Measurements from ENCODE around the gene CRYGN.

DNA sequence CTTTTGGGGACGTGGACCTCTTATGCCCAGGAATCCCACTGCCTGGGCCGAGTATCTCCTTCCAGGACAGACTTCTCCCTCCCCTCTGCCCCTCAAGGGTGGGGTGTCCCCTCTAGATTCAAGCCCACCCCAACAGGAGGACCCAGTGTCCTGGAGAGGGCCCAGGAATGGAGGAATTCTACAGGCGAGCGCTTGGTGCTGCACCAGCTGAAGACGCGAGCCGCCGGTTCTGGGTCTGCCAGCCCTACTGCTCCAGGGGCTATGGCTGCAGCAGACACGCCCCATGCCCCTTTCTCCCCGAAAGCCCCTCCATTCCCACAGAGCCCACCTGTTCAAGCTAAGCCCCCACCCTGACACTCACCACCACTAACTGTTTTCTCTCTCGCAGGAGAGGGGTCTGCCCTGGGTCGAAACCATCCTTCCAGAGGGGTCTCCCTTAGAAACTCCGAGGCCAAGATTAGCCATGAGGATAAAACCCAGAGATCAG lies 8.6 kb downstream of the CRYGN start:
- TF ChIP-seq, protein P1, sequence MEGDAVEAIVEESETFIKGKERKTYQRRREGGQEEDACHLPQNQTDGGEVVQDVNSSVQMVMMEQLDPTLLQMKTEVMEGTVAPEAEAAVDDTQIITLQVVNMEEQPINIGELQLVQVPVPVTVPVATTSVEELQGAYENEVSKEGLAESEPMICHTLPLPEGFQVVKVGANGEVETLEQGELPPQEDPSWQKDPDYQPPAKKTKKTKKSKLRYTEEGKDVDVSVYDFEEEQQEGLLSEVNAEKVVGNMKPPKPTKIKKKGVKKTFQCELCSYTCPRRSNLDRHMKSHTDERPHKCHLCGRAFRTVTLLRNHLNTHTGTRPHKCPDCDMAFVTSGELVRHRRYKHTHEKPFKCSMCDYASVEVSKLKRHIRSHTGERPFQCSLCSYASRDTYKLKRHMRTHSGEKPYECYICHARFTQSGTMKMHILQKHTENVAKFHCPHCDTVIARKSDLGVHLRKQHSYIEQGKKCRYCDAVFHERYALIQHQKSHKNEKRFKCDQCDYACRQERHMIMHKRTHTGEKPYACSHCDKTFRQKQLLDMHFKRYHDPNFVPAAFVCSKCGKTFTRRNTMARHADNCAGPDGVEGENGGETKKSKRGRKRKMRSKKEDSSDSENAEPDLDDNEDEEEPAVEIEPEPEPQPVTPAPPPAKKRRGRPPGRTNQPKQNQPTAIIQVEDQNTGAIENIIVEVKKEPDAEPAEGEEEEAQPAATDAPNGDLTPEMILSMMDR (conservative IDR thresholded peaks at IDR 0.05; ENCODE audit: low read depth in 2 of 2), result no peak
- no peak for TF ChIP-seq ZNF114 (CRISPR knock-in tag; IDR thresholded peaks at IDR 0.05)
- no peak for TF ChIP-seq EZH2phosphoT487 (IDR thresholded peaks at IDR 0.05; ENCODE audit: unreplicated experiment)
- no peak for TF ChIP-seq POLR2AphosphoS5 (IDR thresholded peaks at IDR 0.05; ENCODE audit: low read depth)
- no peak for TF ChIP-seq CREB1 (CRISPR knock-in tag; IDR thresholded peaks at IDR 0.05; ENCODE audit: low read depth)
- TF ChIP-seq STAT1 (IDR thresholded peaks at IDR 0.05; ENCODE audit: unreplicated experiment), result no peak
- TF ChIP-seq EZH2 (IDR thresholded peaks at IDR 0.05; ENCODE audit: low read depth, unreplicated experiment), result no peak
- TF ChIP-seq ETS1 (IDR thresholded peaks at IDR 0.05), result no peak
- no peak for TF ChIP-seq REST (IDR thresholded peaks at IDR 0.05; ENCODE audit: unreplicated experiment)
- no peak for TF ChIP-seq JUNB (IDR thresholded peaks at IDR 0.05; ENCODE audit: unreplicated experiment)
- TF ChIP-seq NANOG (IDR thresholded peaks at IDR 0.05; ENCODE audit: borderline replicate concordance), result no peak
- TF ChIP-seq, protein P2, sequence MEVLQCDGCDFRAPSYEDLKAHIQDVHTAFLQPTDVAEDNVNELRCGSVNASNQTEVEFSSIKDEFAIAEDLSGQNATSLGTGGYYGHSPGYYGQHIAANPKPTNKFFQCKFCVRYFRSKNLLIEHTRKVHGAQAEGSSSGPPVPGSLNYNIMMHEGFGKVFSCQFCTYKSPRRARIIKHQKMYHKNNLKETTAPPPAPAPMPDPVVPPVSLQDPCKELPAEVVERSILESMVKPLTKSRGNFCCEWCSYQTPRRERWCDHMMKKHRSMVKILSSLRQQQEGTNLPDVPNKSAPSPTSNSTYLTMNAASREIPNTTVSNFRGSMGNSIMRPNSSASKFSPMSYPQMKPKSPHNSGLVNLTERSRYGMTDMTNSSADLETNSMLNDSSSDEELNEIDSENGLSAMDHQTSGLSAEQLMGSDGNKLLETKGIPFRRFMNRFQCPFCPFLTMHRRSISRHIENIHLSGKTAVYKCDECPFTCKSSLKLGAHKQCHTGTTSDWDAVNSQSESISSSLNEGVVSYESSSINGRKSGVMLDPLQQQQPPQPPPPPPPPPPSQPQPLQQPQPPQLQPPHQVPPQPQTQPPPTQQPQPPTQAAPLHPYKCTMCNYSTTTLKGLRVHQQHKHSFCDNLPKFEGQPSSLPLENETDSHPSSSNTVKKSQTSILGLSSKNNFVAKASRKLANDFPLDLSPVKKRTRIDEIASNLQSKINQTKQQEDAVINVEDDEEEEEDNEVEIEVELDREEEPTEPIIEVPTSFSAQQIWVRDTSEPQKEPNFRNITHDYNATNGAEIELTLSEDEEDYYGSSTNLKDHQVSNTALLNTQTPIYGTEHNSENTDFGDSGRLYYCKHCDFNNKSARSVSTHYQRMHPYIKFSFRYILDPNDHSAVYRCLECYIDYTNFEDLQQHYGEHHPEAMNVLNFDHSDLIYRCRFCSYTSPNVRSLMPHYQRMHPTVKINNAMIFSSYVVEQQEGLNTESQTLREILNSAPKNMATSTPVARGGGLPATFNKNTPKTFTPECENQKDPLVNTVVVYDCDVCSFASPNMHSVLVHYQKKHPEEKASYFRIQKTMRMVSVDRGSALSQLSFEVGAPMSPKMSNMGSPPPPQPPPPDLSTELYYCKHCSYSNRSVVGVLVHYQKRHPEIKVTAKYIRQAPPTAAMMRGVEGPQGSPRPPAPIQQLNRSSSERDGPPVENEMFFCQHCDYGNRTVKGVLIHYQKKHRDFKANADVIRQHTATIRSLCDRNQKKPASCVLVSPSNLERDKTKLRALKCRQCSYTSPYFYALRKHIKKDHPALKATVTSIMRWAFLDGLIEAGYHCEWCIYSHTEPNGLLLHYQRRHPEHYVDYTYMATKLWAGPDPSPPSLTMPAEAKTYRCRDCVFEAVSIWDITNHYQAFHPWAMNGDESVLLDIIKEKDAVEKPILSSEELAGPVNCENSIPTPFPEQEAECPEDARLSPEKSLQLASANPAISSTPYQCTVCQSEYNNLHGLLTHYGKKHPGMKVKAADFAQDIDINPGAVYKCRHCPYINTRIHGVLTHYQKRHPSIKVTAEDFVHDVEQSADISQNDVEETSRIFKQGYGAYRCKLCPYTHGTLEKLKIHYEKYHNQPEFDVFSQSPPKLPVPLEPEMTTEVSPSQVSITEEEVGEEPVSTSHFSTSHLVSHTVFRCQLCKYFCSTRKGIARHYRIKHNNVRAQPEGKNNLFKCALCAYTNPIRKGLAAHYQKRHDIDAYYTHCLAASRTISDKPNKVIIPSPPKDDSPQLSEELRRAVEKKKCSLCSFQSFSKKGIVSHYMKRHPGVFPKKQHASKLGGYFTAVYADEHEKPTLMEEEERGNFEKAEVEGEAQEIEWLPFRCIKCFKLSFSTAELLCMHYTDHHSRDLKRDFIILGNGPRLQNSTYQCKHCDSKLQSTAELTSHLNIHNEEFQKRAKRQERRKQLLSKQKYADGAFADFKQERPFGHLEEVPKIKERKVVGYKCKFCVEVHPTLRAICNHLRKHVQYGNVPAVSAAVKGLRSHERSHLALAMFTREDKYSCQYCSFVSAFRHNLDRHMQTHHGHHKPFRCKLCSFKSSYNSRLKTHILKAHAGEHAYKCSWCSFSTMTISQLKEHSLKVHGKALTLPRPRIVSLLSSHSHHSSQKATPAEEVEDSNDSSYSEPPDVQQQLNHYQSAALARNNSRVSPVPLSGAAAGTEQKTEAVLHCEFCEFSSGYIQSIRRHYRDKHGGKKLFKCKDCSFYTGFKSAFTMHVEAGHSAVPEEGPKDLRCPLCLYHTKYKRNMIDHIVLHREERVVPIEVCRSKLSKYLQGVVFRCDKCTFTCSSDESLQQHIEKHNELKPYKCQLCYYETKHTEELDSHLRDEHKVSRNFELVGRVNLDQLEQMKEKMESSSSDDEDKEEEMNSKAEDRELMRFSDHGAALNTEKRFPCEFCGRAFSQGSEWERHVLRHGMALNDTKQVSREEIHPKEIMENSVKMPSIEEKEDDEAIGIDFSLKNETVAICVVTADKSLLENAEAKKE (CRISPR knock-in tag; IDR thresholded peaks at IDR 0.05), result no peak
- TF ChIP-seq ZNF331 (CRISPR knock-in tag; IDR thresholded peaks at IDR 0.05; ENCODE audit: low read depth), result no peak

All from GM23338 (cell line).